HepG2 (cell line): ENCODE results near the gene HS6ST1. TPM values are rescaled to one million over a fixed set of nuclear protein-coding genes. Genes with fewer than 3 reads are reported as not detected.

Experiments
- AHDC1 ChIP-seq: sonication (generic); formaldehyde crosslinking; IDR thresholded peaks from 2 replicates; pipeline ENCODE4 v1.5.1; 2020; ENCODE audit warnings: mild to moderate bottlenecking, missing genetic modification reagents, borderline replicate concordance
- FOXM1 ChIP-seq: sonication (generic); formaldehyde crosslinking; IDR thresholded peaks from 2 replicates; pipeline ENCODE4 v1.5.0; 2020; ENCODE audit warnings: missing genetic modification reagents
- PHF5A ChIP-seq: IDR thresholded peaks from one replicate; pipeline ENCODE4 v1.6.1; 2018; ENCODE audit warnings: low read depth, missing genetic modification reagents; ENCODE audit not compliant: unreplicated experiment
- TOPORS ChIP-seq: sonication (generic); formaldehyde crosslinking; IDR thresholded peaks from 2 replicates; pipeline ENCODE4 v1.8.0; 2023; ENCODE audit warnings: mild to moderate bottlenecking, missing genetic modification reagents
- ZFP91 ChIP-seq: sonication (generic); formaldehyde crosslinking; IDR thresholded peaks from 2 replicates; pipeline ENCODE4 v1.9.0; 2022; ENCODE audit warnings: missing genetic modification reagents, mild to moderate bottlenecking, borderline replicate concordance
- ZNF383 ChIP-seq: sonication (generic); formaldehyde crosslinking; IDR thresholded peaks from 2 replicates; pipeline ENCODE4 v1.4.0; 2020; ENCODE audit warnings: missing genetic modification reagents, mild to moderate bottlenecking, borderline replicate concordance
- ZNF609 ChIP-seq: sonication (generic); formaldehyde crosslinking; IDR thresholded peaks from 2 replicates; pipeline ENCODE4 v1.4.0; 2020; ENCODE audit warnings: mild to moderate bottlenecking, missing genetic modification reagents, borderline replicate concordance
- ZNF737 ChIP-seq: sonication (generic); formaldehyde crosslinking; IDR thresholded peaks from 2 replicates; pipeline ENCODE4 v1.5.0; 2020; ENCODE audit warnings: missing genetic modification reagents, mild to moderate bottlenecking, borderline replicate concordance
- ZNF770 ChIP-seq: sonication (generic); formaldehyde crosslinking; IDR thresholded peaks from 2 replicates; pipeline ENCODE4 v1.5.0; 2020; ENCODE audit warnings: mild to moderate bottlenecking, missing genetic modification reagents
- ZNF782 ChIP-seq: sonication (generic); formaldehyde crosslinking; IDR thresholded peaks from 2 replicates; pipeline ENCODE4 v1.4.0; 2020; ENCODE audit warnings: missing genetic modification reagents, mild to moderate bottlenecking, borderline replicate concordance
- ZNF784 ChIP-seq: sonication (generic); formaldehyde crosslinking; IDR thresholded peaks from 2 replicates; pipeline ENCODE4 v1.5.1; 2020; ENCODE audit warnings: missing genetic modification reagents, mild to moderate bottlenecking, borderline replicate concordance
- polyA plus RNA-seq, 8 experiments: library from polyadenylated mRNA; depleted of rRNA in 3 of 8; stranded (reverse) in 7 of 8; unstranded in 1 of 8; fragments of >200 nt; fragmentation: Illumina TruSeq in 4 of 8; extraction: Trizol in 4 of 8; gene quantifications; 2 replicates each; pipeline versions ENCODE4 v1.2.1 to v1.2.3, GENCODE V29; 2011 to 2016; ENCODE audit warnings: low read depth in 4 of 8, missing spikeins in 1 of 8, mixed read lengths in 1 of 8; ENCODE audit not compliant: insufficient read depth in 1 of 8
- total RNA-seq, 5 experiments: library from RNA; depleted of rRNA; stranded (reverse); fragments of >200 nt; fragmentation: Illumina TruSeq; extraction: Trizol; gene quantifications; 2 replicates each; pipeline ENCODE4 v1.2.3, GENCODE V29; 2016; ENCODE audit warnings: low read depth in 1 of 5

HS6ST1 gene
- total and polyA plus RNA-seq, 2 of the 13 experiments (the other 11 are each of a cell fraction or from before 2014, with no cell fraction given) = 34.5 to 84.6 TPM

- 0 out of 2 replicates have a peak, but pooled peaks have one; percentile 21 for TF ChIP-seq ZNF770 (CRISPR knock-in tag)
- no peak; the same call in 1 of the 2 replicates for TF ChIP-seq ZNF782 (CRISPR knock-in tag)
- no peak for TF ChIP-seq ZNF609 (CRISPR knock-in tag)
- TF ChIP-seq PHF5A = no peak
- no peak for TF ChIP-seq ZNF737 (CRISPR knock-in tag)
- TF ChIP-seq TOPORS = no peak
- TF ChIP-seq ZNF383 (CRISPR knock-in tag) = no peak
- TF ChIP-seq AHDC1 (CRISPR knock-in tag) = no peak
- TF ChIP-seq ZNF784 (CRISPR knock-in tag) = no peak
- no peak for TF ChIP-seq FOXM1
- 0 out of 2 replicates have a peak, but pooled peaks have one; percentile 65 for TF ChIP-seq ZFP91 (CRISPR knock-in tag)
These were observed 13.1 kb downstream of the HS6ST1 start (continued) for GRCh38 chr2:128305555-128306080.
